ENCODE measurements around the gene KL. TPM values are rescaled to one million over a fixed set of nuclear protein-coding genes. Genes with fewer than 3 reads are reported as not detected.

Gene KL
- total RNA-seq, 1 donor from 2014 or later = not detected

- peaks cover 12% of the 10 kb centered on the region for H3K4me1 Mint-ChIP-seq
- peaks cover 5% of the 10 kb centered on the region for H3F3A ChIP-seq (ENCODE audit: low read depth)
These were observed 33.2 kb upstream of the KL start for GRCh38 chr13:32983058-32983457.

GRCh38 chr13:32984857-32985626 lies 31.2 kb upstream of the KL start:
- Mint-ChIP-seq H3K27ac (no peak overlapping the region), H3K36me3 (peaks cover 2% of the 10 kb centered on the region), H3K9me3 (peaks cover 2% of the 10 kb centered on the region), H3K4me3 (no peak overlapping the region), H3K4me1 (no peaks in the 10 kb centered on the region), H3K27me3 (ENCODE audit: insufficient read depth, low read depth) (peaks cover 6% of the 10 kb centered on the region)
- Histone ChIP-seq H4K20me1 (ENCODE audit: low read depth) (no peaks in the 10 kb centered on the region), H3K4me2 (no peak overlapping the region), H3K27ac (no peak overlapping the region), H3K9ac (no peak overlapping the region), H3K79me2 (ENCODE audit: low read depth) (no peaks in the 10 kb centered on the region), H3F3A (ENCODE audit: low read depth) (no peaks in the 10 kb centered on the region), H3K9me3 (ENCODE audit: low read depth) (no peaks in the 10 kb centered on the region), H2AFZ (replicated peaks) (no peak overlapping the region), H3K4me3 (no peak overlapping the region), H3K4me1 (no peaks in the 10 kb centered on the region), H3K27me3 (no peaks in the 10 kb centered on the region), H3K36me3 (no peaks in the 10 kb centered on the region)
- no peak for DNase-seq (ENCODE audit: low spot score)
- TF ChIP-seq, protein P1, sequence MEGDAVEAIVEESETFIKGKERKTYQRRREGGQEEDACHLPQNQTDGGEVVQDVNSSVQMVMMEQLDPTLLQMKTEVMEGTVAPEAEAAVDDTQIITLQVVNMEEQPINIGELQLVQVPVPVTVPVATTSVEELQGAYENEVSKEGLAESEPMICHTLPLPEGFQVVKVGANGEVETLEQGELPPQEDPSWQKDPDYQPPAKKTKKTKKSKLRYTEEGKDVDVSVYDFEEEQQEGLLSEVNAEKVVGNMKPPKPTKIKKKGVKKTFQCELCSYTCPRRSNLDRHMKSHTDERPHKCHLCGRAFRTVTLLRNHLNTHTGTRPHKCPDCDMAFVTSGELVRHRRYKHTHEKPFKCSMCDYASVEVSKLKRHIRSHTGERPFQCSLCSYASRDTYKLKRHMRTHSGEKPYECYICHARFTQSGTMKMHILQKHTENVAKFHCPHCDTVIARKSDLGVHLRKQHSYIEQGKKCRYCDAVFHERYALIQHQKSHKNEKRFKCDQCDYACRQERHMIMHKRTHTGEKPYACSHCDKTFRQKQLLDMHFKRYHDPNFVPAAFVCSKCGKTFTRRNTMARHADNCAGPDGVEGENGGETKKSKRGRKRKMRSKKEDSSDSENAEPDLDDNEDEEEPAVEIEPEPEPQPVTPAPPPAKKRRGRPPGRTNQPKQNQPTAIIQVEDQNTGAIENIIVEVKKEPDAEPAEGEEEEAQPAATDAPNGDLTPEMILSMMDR (IDR thresholded peaks at IDR 0.05) = no peak
- no peak for TF ChIP-seq EZH2 (IDR thresholded peaks at IDR 0.05)
- no peak for TF ChIP-seq EZH2phosphoT487 (IDR thresholded peaks at IDR 0.05)

More at GRCh38 chr13:32983058-32983457, 33.2 kb upstream of the KL start:
- Histone ChIP-seq H3K4me3 (no peak overlapping the region), H3K9ac (no peak overlapping the region), H3K4me1 (peaks cover 18% of the 10 kb centered on the region), H3K36me3 (no peaks in the 10 kb centered on the region), H3K4me2 (no peak overlapping the region), H3K79me2 (ENCODE audit: low read depth) (no peaks in the 10 kb centered on the region), H3K27me3 (no peaks in the 10 kb centered on the region), H2AFZ (replicated peaks) (no peak overlapping the region), H3K9me3 (ENCODE audit: low read depth) (no peaks in the 10 kb centered on the region), H4K20me1 (ENCODE audit: low read depth) (no peaks in the 10 kb centered on the region), H3K27ac (no peak overlapping the region)
- TF ChIP-seq EZH2phosphoT487 (IDR thresholded peaks at IDR 0.05) (no peak), EZH2 (IDR thresholded peaks at IDR 0.05) (no peak)
- TF ChIP-seq, protein P1 (IDR thresholded peaks at IDR 0.05) = no peak
- peaks cover 2% of the 10 kb centered on the region for H3K9me3 Mint-ChIP-seq
- no peak for DNase-seq (ENCODE audit: low spot score)
- no peak overlapping the region for H3K27ac Mint-ChIP-seq
- H3K36me3 Mint-ChIP-seq = peaks cover 2% of the 10 kb centered on the region
- no peak overlapping the region for H3K4me3 Mint-ChIP-seq
- H3K27me3 Mint-ChIP-seq (ENCODE audit: insufficient read depth, low read depth) = peaks cover 6% of the 10 kb centered on the region

DNA sequence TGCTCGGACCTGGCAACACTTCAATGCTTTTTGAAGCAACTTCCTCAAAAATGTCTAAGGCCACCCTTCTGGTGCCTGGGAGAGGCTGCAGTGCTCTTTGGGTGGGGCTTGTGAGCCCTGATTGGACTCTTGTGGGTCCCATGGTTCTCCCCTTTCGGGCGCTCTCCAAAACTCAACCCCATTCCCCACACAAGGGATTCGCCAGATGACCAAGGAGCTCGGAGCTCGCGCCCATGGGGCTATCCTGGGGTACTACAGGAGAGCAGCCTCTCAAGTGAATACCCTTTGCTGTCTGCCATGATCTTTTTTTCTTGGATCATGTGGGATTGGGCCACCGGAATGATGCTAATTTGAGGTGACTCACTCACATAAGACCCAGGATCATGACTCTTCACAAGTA lies 29.7 kb upstream of the KL start:
- Histone ChIP-seq H3K4me2 (no peak overlapping the region), H4K20me1 (ENCODE audit: low read depth) (no peaks in the 10 kb centered on the region), H3K79me2 (ENCODE audit: low read depth) (no peaks in the 10 kb centered on the region), H3K4me3 (no peak overlapping the region), H3K27ac (no peak overlapping the region), H3K4me1 (no peaks in the 10 kb centered on the region), H3K9me3 (ENCODE audit: low read depth) (no peaks in the 10 kb centered on the region), H2AFZ (replicated peaks) (no peak overlapping the region), H3K27me3 (no peaks in the 10 kb centered on the region), H3K9ac (no peak overlapping the region), H3F3A (ENCODE audit: low read depth) (no peaks in the 10 kb centered on the region), H3K36me3 (no peaks in the 10 kb centered on the region)
- Mint-ChIP-seq H3K9me3 (peaks cover 2% of the 10 kb centered on the region), H3K4me1 (no peaks in the 10 kb centered on the region), H3K36me3 (peaks cover 2% of the 10 kb centered on the region), H3K4me3 (no peak overlapping the region), H3K27ac (no peak overlapping the region), H3K27me3 (ENCODE audit: insufficient read depth, low read depth) (peaks cover 9% of the 10 kb centered on the region)
- no peak for DNase-seq (ENCODE audit: low spot score)
- TF ChIP-seq, protein P1 (IDR thresholded peaks at IDR 0.05) = no peak
- no peak for TF ChIP-seq EZH2phosphoT487 (IDR thresholded peaks at IDR 0.05)
- TF ChIP-seq EZH2 (IDR thresholded peaks at IDR 0.05) = no peak
